ENCODE results near the gene ZNF831.

- TF ChIP-seq CTCF (IDR thresholded peaks at IDR 0.05): no peak
- TF ChIP-seq POLR2A (IDR thresholded peaks at IDR 0.05): no peak
- no peak for TF ChIP-seq POLR2AphosphoS5 (IDR thresholded peaks at IDR 0.05)
- no peak for TF ChIP-seq EP300 (IDR thresholded peaks at IDR 0.05)
Observed at GRCh38 chr20:59152559-59153354, 10.9 kb upstream of the ZNF831 start.
